Transverse colon (tissue), 4 donors: ENCODE measurements around the gene KLHDC9. TPM values are rescaled to one million over a fixed set of nuclear protein-coding genes. Genes with fewer than 3 reads are reported as not detected.

Experiments used
- DNase-seq: peaks from one replicate; pipeline ENCODE4 v3.0.0-alpha.2; 2019
- H3K27ac ChIP-seq, 4 donors: fragments of 200-600 bp; sonication (generic); 2 replicates each; pipeline ENCODE4 v1.5.1; 2016 to 2018; ENCODE audit warnings: inconsistent platforms in 4 of 4
- H3K27me3 ChIP-seq: fragments of 200-600 bp; sonication (generic); 2 replicates; pipeline ENCODE4 v1.5.1; 2017; ENCODE audit warnings: inconsistent platforms
- H3K36me3 ChIP-seq, 4 donors: fragments of 200-600 bp; sonication (generic); 2 replicates each; pipeline ENCODE4 v1.5.1; 2017 to 2019; ENCODE audit warnings: inconsistent platforms in 4 of 4
- H3K4me1 ChIP-seq, 4 donors: fragments of 200-600 bp; sonication (generic); 2 replicates each; pipeline ENCODE4 v1.5.1; 2017 to 2020; ENCODE audit warnings: inconsistent platforms in 4 of 4
- H3K4me3 ChIP-seq, 4 donors: fragments of 200-600 bp; sonication (generic); 1 replicate in 1 of 4; 2 replicates in 3 of 4; pipeline versions ENCODE4 v1.5.1 to v1.6.1; 2017 to 2019; ENCODE audit warnings: inconsistent platforms in 4 of 4
- H3K9me3 ChIP-seq, 2 donors: fragments of 200-600 bp; sonication (generic); 2 replicates each; pipeline ENCODE4 v1.5.1; 2017 to 2019; ENCODE audit warnings: inconsistent platforms in 2 of 2
- EP300 ChIP-seq: sonication (generic); formaldehyde crosslinking; IDR thresholded peaks from one replicate; pipeline ENCODE4 v1.6.1; 2017; ENCODE audit warnings: antibody characterized with exemption, low read depth
- POLR2A ChIP-seq: fragments of 450-650 bp; IDR thresholded peaks from one replicate; pipeline ENCODE4 v1.6.1; 2016; ENCODE audit warnings: antibody characterized with exemption, mild to moderate bottlenecking, moderate library complexity
- POLR2AphosphoS5 ChIP-seq, 3 donors: sonication (generic); formaldehyde crosslinking; IDR thresholded peaks; one replicate each; pipeline ENCODE4 v1.6.1; 2016; ENCODE audit warnings: antibody characterized with exemption in 3 of 3
- WGBS, 2 donors: methylation state at CpG; one replicate each; pipeline ENCODE4 v1.1.5; 2018; ENCODE audit warnings: low coverage in 1 of 2; 5-methylcytosine and 5-hydroxymethylcytosine counted together
- in situ Hi-C, 4 donors: fragments of 200-750 bp; cut with MboI; loops; one replicate each; pipeline versions ENCODE4 v1.15.0 to v1.15.1; 2017; ENCODE audit warnings: low sequenced_read_pairs in 3 of 4, low pct_ligation_motif_present in 1 of 4, low pct_unique_long_range_greater_than_20kb in 1 of 4
- intact Hi-C: fragments of 100-400 bp; cut with DNase I; formaldehyde crosslinking; loops from one replicate; pipeline ENCODE4 v1.15.1; 2023; ENCODE audit warnings: low total_unique reads
- total RNA-seq, 4 donors: library from RNA; depleted of rRNA; stranded (reverse); fragments of >200 nt; gene quantifications; one replicate each; pipeline ENCODE4 v1.1.0, GENCODE V29; 2016
- TF ChIP-seq, protein P1 (sequence below), 5 experiments: fragments of 200-600 bp in 3 of 5; fragments of 450-650 bp in 2 of 5; sonication (generic) in 3 of 5; IDR thresholded peaks; 1 replicate in 2 of 5; 2 replicates in 3 of 5; pipeline ENCODE4 v1.5.1; 2016 to 2017; ENCODE audit warnings: antibody characterized with exemption in 5 of 5, inconsistent platforms in 3 of 5, mild to moderate bottlenecking in 2 of 5, moderate library complexity in 1 of 5

The KLHDC9 gene
- total RNA-seq, 4 donors from 2014 or later, result 0.80 to 16.9 (median 8.7) TPM; not detected in 1

DNA sequence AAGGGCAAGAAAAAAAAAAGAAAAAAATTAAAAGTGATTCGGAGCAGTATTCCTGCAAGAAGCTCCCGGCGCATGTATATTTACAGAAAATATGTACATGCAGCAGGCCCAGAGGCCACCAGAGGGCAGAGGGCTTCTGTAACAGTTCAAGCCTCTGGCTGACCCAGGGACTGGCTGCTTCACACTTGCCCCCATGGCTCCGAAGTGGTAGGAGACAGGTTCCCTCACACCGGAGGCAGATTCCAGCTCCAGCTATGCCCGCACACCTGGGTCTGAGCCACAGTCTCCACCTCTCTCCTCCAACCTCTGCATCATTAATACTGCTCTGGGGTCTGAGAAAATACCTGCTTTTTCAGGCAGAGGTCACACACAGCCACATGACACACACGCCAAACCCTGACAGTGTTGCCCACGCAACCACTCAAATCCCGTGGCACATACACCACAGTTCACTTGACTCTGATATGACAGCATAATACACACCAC is 26.2 kb upstream of the KLHDC9 start:
- Histone ChIP-seq H3K36me3 (no peaks in the 10 kb centered on the region), H3K9me3 (no peaks in the 10 kb centered on the region), H3K4me1 (peaks cover 0 to 5% (median 2%) of the 10 kb centered on the region in 4 donors), H3K4me3 (no peak overlapping the region), H3K27ac (no peak overlapping the region), H3K27me3 (no peaks in the 10 kb centered on the region)
- TF ChIP-seq POLR2AphosphoS5 (IDR thresholded peaks at IDR 0.05), result no peak
- TF ChIP-seq, protein P1, sequence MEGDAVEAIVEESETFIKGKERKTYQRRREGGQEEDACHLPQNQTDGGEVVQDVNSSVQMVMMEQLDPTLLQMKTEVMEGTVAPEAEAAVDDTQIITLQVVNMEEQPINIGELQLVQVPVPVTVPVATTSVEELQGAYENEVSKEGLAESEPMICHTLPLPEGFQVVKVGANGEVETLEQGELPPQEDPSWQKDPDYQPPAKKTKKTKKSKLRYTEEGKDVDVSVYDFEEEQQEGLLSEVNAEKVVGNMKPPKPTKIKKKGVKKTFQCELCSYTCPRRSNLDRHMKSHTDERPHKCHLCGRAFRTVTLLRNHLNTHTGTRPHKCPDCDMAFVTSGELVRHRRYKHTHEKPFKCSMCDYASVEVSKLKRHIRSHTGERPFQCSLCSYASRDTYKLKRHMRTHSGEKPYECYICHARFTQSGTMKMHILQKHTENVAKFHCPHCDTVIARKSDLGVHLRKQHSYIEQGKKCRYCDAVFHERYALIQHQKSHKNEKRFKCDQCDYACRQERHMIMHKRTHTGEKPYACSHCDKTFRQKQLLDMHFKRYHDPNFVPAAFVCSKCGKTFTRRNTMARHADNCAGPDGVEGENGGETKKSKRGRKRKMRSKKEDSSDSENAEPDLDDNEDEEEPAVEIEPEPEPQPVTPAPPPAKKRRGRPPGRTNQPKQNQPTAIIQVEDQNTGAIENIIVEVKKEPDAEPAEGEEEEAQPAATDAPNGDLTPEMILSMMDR (IDR thresholded peaks at IDR 0.05), result peak; percentile 41 to 73 (median 59)
- in situ Hi-C loops (loop anchor here in 1 of 4 donors (25.0 kb wide), 1 partner anchor 665 kb away; the partner anchor contains the start of gene DUSP12), intact Hi-C loops (no loop called here)
- DNase-seq, result peak; percentile 65
- 38 to 67% methylated on average over 4 to 9 of the region's 9 CpGs for WGBS, 2 donors

DNA sequence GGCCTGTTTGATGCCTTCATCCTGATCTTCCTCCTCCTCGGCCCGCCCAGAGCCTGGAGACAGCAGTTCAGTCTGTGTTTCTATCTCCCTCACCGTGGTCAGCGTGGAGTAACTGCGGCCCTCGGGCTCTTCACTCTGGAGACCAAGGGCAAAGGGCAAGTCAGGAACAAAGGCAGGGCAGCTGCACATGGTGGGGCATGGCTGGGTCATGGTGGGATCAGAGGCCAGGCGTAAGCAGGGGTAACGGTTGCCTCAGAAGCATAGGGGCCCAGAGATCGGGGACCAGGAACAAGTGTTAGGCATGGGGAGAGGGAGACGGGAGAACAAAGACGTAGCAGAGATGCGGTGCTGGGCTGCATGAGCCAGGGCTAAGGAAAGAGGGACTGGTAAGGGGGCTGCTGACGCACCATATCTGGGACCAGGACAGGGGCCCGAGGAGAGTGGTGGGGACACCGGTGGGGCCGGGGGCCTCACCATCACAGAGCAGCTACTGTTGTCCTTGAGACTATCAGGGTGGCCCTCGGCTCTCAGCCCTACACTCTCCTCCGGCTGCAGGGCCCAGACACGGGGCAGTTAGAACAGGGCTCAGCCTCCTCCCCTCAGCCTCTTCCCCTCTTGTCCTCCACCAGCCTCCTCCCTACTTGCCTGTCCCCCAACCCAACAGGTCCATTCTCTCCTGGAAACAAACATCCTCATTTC is 25.3 kb upstream of the KLHDC9 start:
- peaks cover 0 to 5% (median 2%) of the 10 kb centered on the region in 4 donors for H3K4me1 ChIP-seq
- no peak for DNase-seq
- H3K27ac ChIP-seq, result no peak overlapping the region
- no peak for TF ChIP-seq POLR2AphosphoS5 (IDR thresholded peaks at IDR 0.05)
- no peak for TF ChIP-seq EP300
- no peak for TF ChIP-seq POLR2A
- TF ChIP-seq, protein P1 (IDR thresholded peaks at IDR 0.05), result no peak
- no peaks in the 10 kb centered on the region for H3K36me3 ChIP-seq
- intact Hi-C loops (no loop called here), in situ Hi-C loops (loop anchor here in 1 of 4 donors (25.0 kb wide), 1 partner anchor 664 kb away; the partner anchor contains the start of gene DUSP12)
- no peak overlapping the region for H3K4me3 ChIP-seq
- H3K9me3 ChIP-seq, result no peaks in the 10 kb centered on the region
- 93 to 96% methylated on average over 6 to 18 of the region's 19 CpGs for WGBS, 2 donors
- no peaks in the 10 kb centered on the region for H3K27me3 ChIP-seq

DNA sequence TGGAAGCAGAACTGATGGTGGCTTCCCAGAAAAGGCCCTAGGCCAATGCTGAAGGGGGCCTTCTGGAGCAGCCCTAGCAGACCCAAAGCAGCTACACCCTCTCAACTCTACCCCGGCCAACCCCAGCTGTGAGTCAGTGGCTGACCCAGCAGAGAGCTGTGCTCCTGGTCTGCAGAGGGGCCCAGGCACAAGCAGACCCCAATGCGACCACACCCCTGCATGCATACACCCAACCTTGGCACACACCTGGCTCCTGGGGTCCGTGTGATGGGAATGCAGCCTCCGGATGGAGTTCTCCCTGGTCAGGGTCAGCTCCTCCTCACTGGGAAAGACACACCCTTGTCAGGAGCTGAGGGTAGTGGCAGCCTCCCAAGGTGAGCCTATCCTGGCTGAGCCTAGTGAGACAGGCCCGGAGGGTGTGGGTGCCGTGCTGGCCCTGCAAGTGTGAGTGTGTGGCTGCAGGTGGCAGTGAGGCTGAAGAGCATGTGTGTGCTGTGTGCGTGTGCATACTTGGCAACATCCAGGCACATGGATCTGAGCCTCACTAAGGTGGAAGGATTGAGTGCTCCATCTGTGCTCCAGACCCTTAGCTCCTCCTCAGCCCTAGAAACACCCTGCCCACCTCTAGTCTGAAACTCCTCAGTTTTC is 24.6 kb upstream of the KLHDC9 start:
- Histone ChIP-seq H3K4me3 (no peak overlapping the region), H3K4me1 (peaks cover 0 to 3% (median 2%) of the 10 kb centered on the region in 4 donors), H3K9me3 (no peaks in the 10 kb centered on the region), H3K27me3 (no peaks in the 10 kb centered on the region), H3K27ac (no peak overlapping the region), H3K36me3 (no peaks in the 10 kb centered on the region)
- TF ChIP-seq, protein P1 (IDR thresholded peaks at IDR 0.05), result peak in 1 of 5 experiments; percentile 13
- TF ChIP-seq POLR2AphosphoS5 (IDR thresholded peaks at IDR 0.05), result no peak
- WGBS, 2 donors, result 59% methylated on average over 7 of the region's 7 CpGs; no CpG with 5 or more reads in 1 of the 2 donors
- in situ Hi-C loops (loop anchor here in 1 of 4 donors (25.0 kb wide), 1 partner anchor 664 kb away; the partner anchor contains the start of gene DUSP12), intact Hi-C loops (no loop called here)
- DNase-seq, result peak; percentile 65

DNA sequence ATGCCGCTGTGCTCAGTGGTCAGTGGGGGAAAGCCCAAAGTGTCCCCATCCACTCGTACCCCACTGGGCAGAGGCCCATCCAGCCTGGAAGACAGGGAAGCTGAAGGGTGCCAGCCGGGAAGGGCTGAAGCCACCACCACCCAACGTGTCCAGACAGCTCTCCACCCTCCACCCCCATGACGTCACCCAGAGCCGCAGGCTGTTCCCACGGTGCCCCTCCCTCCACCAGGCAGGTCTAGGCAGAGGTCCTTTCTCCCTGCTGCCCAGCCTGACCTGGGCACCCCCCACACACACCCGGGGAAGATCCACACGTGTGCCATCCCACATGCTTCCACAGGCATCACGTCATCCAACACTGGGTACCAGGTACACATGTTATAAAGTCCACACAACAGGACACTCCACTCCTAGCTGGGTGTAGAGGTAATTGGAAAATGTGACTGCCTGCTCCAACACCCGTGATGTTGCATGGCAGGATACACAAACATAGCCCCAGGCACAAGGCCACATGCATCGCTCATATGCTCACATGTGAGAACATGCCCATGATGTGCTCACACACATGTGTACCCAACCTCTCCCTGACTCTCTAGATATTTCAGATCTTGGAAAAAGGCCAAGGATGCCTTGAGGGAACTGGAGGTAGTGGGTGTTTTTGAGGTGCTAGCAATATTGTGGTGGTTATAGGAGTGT is 23.3 kb upstream of the KLHDC9 start:
- H3K36me3 ChIP-seq, result no peaks in the 10 kb centered on the region
- in situ Hi-C loops (loop anchor here in 2 of 4 donors (25.0 kb wide), 2 partner anchors 238 to 662 kb away; partner anchors contain the start of gene DUSP12 (in 1 of the 2)), intact Hi-C loops (no loop called here)
- H3K4me3 ChIP-seq, result no peak overlapping the region
- H3K27me3 ChIP-seq, result no peaks in the 10 kb centered on the region
- no peaks in the 10 kb centered on the region for H3K9me3 ChIP-seq
- H3K27ac ChIP-seq, result no peak overlapping the region
- peaks cover 0 to 2% (median 0%) of the 10 kb centered on the region in 4 donors for H3K4me1 ChIP-seq
- no peak for DNase-seq
- WGBS, 2 donors, result 85% methylated on average over 12 of the region's 12 CpGs; no CpG with 5 or more reads in 1 of the 2 donors
- TF ChIP-seq POLR2A, result no peak
- TF ChIP-seq POLR2AphosphoS5 (IDR thresholded peaks at IDR 0.05), result no peak
- TF ChIP-seq EP300, result no peak
- TF ChIP-seq, protein P1 (IDR thresholded peaks at IDR 0.05), result no peak
